Renal cortical epithelial cell (primary cell): ENCODE data around the gene ANO2. TPM values are rescaled to one million over a fixed set of nuclear protein-coding genes. Genes with fewer than 3 reads are reported as not detected.
"Not testable (repeated sequence)": the region's sequence is repeated elsewhere in the genome, so short reads cannot be mapped to it uniquely, and the experiment has no call there.

Experiments used
- DNase-seq: peaks from one replicate; pipeline ENCODE4 v3.0.0-alpha.2; 2011; ENCODE audit warnings: low read depth
- total RNA-seq: library from RNA; depleted of rRNA; stranded (reverse); fragments of >200 nt; gene quantifications from 2 replicates; pipeline ENCODE4 v1.2.3, GENCODE V29; 2014

ANO2 gene
- total RNA-seq, 1 donor from 2014 or later, result 2.4 TPM

GRCh38 chr12:5669624-5670023 lies 275.4 kb downstream of the ANO2 start:
- DNase-seq, result not testable (repeated sequence)

GRCh38 chr12:5665615-5666014 lies 279.4 kb downstream of the ANO2 start:
- peak; percentile 85 for DNase-seq

DNA sequence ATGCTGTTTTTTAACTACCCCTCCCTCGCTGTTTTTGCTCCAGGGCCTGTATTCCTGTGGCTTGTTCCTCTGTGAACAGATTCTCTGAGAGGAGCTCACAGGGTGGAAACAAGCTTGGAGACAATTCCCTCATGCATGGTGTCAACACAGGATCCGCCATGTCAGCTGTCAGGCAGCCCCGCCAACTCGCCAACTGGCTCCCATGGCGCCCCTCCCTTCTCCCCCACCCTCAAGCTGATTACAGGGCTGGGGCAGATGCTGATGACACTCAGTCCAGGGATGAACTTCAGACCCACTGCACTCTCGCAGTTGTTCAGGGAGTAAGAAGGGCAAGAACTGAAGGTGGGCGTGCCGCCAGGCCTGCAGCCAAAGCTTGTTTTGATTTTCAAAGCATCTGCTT lies 283.2 kb downstream of the ANO2 start:
- DNase-seq, result no peak

GRCh38 chr12:5660238-5660637 lies 284.8 kb downstream of the ANO2 start:
- DNase-seq, result no peak

- not testable (repeated sequence) for DNase-seq
Measured at GRCh38 chr12:5658339-5658941, 286.6 kb downstream of the ANO2 start.

- DNase-seq, result no peak
Measured at GRCh38 chr12:5656836-5657235, 288.2 kb downstream of the ANO2 start.

DNA sequence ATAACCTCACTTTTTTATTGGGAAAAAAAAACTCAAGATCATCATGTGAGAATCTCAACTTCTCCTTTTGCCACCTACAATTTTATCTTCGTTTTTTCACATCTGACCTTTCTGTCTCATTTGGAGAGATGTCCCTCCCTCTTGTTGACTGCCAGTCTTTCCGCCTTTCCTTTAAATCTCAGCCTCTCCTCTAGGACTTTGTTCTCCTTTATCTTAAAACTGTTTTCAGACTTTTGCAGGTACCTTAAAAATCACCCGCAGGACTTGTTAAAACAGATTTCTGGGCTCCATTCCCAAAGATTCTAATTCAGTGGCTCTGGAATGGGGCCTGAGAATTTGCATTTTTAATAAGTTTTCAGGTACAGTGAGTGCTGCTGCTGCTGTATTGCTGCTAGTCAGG lies 289.9 kb downstream of the ANO2 start:
- DNase-seq, result no peak

DNA sequence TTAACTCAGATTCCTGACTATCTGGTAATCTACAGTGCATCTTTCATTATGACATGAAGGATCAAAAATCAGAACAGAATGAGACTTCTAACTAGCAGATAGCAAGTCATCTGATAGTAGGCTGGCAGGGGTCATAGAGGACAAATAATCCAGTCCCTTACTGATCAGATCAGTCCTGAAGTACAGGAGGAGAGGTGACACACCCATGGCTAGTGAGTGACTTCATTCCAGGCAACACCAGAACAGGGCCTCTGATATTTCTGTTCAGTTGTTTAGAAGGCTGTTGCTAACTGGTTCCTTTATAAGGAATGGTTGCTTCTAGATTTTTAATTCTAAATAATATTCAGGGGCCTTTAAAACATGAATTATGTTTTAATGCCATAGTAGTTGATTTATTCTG lies 291.0 kb downstream of the ANO2 start:
- DNase-seq, result no peak

GRCh38 chr12:5650829-5651461 lies 294.1 kb downstream of the ANO2 start:
- DNase-seq, result no peak

GRCh38 chr12:5650281-5650680 lies 294.8 kb downstream of the ANO2 start:
- no peak for DNase-seq

DNA sequence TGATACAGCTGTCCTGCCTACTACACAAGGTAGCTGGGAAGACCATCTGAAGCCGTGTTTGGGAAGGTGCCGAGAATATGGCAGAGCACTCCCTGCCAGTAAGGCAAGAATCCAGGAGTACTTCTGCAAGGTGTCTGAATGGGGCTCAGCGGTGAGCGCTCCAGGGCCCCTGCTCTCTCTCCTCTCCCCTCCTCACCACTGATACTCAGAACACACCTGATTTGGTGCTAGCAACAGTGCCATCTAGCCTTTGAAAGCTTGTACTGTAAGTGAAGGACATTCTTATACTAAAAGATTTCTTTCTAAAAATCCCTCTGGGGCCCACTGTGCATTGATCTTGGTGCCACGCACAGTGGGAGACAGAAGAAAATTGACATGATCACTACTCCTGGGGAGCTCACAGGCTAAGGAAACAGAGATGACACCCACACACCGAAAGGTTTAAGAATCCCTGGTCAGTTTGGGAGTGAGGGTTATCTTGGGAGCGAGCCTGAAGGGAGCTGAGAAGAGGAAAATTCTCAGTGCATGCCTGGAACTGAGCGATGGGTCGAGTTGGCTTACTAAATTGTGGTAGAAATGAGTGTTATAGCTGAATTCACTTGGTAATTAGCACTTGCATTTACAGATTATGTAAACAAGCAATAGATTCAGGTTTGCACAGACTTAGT lies 296.2 kb downstream of the ANO2 start:
- DNase-seq, result peak; percentile 29

GRCh38 chr12:5643266-5643665 lies 301.8 kb downstream of the ANO2 start:
- DNase-seq, result no peak

- no peak for DNase-seq
Measured at GRCh38 chr12:5637698-5638097, 307.4 kb downstream of the ANO2 start.

GRCh38 chr12:5636907-5637306 lies 308.2 kb downstream of the ANO2 start:
- no peak for DNase-seq

- DNase-seq, result no peak
Measured at GRCh38 chr12:5633106-5633505, 312.0 kb downstream of the ANO2 start.

GRCh38 chr12:5632453-5632852 lies 312.6 kb downstream of the ANO2 start:
- DNase-seq, result no peak

DNA sequence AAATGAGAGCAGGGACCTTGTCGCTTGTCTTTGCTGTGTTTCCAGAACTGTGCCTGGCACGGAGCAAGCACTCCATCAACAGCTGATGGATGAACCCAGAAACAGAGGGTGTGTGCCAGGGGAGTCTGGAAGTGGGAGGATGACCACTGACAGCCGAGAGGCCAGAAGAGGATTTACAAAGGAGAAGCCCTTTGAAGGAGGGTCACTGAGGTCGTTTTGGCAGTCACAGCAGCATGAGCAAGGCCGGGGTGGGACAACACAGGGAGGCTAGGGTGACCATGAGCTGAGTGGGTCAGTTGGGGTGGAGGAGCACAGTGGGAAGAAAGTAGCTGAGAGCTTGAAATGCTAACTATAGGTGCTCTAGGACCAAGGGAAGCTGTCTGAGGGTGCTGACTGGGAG lies 313.6 kb downstream of the ANO2 start:
- DNase-seq, result no peak

GRCh38 chr12:5630726-5631125 lies 314.3 kb downstream of the ANO2 start:
- no peak for DNase-seq

GRCh38 chr12:5628501-5628900 lies 316.6 kb downstream of the ANO2 start:
- DNase-seq, result no peak

GRCh38 chr12:5627053-5627630 lies 317.9 kb downstream of the ANO2 start:
- no peak for DNase-seq

GRCh38 chr12:5626151-5626550 lies 318.9 kb downstream of the ANO2 start:
- DNase-seq, result no peak

- DNase-seq, result no peak
Measured at GRCh38 chr12:5624486-5625272, 320.4 kb downstream of the ANO2 start.
